HK-2 (cell line): ENCODE measurements around the gene BAHCC1.

ENCODE experiments used
- DNase-seq: peaks from one replicate; pipeline ENCODE4 v3.0.0-alpha.2; 2018; ENCODE audit not compliant: unreplicated experiment

Gene BAHCC1

GRCh38 chr17:81493198-81494038 lies 98.2 kb downstream of the BAHCC1 start:
- no peak for DNase-seq

- DNase-seq, result no peak
Measured at GRCh38 chr17:81494626-81495377, 99.5 kb downstream of the BAHCC1 start.

GRCh38 chr17:81498953-81499600 lies 103.8 kb downstream of the BAHCC1 start:
- DNase-seq, result no peak

GRCh38 chr17:81499601-81499970 lies 104.3 kb downstream of the BAHCC1 start:
- DNase-seq, result no peak

GRCh38 chr17:81500047-81500446 lies 104.8 kb downstream of the BAHCC1 start:
- DNase-seq, result no peak

- DNase-seq, result no peak
Measured at GRCh38 chr17:81502471-81503017, 107.3 kb downstream of the BAHCC1 start.

GRCh38 chr17:81503619-81504018 lies 108.4 kb downstream of the BAHCC1 start:
- no peak for DNase-seq

- DNase-seq, result peak; percentile 78
Measured at GRCh38 chr17:81508639-81509206, 113.5 kb downstream of the BAHCC1 start.

GRCh38 chr17:81509207-81509971 lies 114.1 kb downstream of the BAHCC1 start:
- DNase-seq, result peak; percentile 74

GRCh38 chr17:81509972-81510784 lies 114.9 kb downstream of the BAHCC1 start:
- DNase-seq, result no peak

GRCh38 chr17:81510785-81511553 lies 115.7 kb downstream of the BAHCC1 start:
- no peak for DNase-seq

- DNase-seq, result no peak
Measured at GRCh38 chr17:81511554-81511803, 116.2 kb downstream of the BAHCC1 start.

- no peak for DNase-seq
Measured at GRCh38 chr17:81511804-81512561, 116.7 kb downstream of the BAHCC1 start.

GRCh38 chr17:81512562-81513371 lies 117.5 kb downstream of the BAHCC1 start, which contains the start of gene ACTG1:
Gene ACTG1, minus strand, starts transcription at chr17:81512799. Its CDS starts 445 bp downstream, at chr17:81512354.
- DNase-seq, result peak; percentile 92

- peak; percentile 72 for DNase-seq
Measured at GRCh38 chr17:81513372-81513752, 118.1 kb downstream of the BAHCC1 start.

GRCh38 chr17:81513753-81514488 lies 118.7 kb downstream of the BAHCC1 start:
- peak; percentile 82 for DNase-seq

- no peak for DNase-seq
Measured at GRCh38 chr17:81514489-81514738, 119.2 kb downstream of the BAHCC1 start.
